ENCODE results near the gene AIFM3.
A peak's percentile ranks its signal among the peaks of the same experiment; 100 is the strongest.

AIFM3 gene

GRCh38 chr22:20975541-20976290 lies 8.7 kb downstream of the AIFM3 start:
- no peak for DNase-seq (ENCODE audit: low read depth in 2 of 2)

DNA sequence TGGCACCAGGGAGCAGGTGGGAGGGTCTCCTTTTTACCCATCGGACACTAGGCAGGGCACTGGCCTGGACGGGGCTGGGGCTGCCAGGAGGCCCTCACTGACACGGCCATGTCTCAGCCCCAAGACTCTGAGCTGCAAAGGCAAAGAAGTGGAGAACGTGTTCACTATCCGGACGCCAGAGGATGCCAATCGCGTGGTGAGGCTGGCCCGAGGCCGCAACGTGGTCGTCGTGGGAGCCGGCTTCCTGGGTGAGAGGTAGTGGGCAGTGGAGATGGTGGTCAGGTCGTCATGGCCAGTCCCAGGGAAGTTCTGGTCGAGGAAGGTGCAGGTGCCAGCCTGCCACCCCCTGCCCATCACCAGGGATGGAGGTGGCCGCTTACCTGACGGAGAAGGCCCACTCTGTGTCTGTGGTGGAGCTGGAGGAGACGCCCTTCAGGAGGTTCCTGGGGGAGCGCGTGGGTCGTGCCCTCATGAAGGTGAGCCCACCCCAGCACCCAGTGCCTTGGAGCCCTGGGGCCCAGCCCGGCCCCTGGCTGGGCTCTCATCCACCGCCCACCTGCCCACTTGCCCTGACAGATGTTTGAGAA lies 9.3 kb downstream of the AIFM3 start:
- DNase-seq (ENCODE audit: low read depth in 2 of 2): no peak

DNA sequence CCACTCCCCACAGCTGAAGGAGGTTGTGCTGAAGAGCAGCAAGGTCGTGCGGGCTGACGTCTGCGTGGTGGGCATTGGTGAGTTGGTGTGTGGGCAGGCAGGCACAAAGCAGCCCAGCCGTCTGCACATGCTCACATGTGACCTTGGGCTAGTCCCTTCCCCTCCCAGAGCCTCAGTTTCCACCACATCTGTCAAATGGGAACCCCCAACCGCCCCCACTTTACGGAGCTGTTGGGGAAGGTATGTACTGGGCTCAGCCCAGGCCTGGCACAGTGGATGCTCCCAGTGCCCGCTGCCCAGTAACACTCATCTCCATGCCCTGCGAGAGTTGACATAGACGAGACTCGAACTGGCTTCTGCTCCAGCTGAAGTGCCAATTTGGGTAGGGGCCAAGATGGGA lies 10.0 kb downstream of the AIFM3 start:
- no peak for DNase-seq (ENCODE audit: low read depth in 2 of 2)

GRCh38 chr22:20977516-20978170 lies 10.6 kb downstream of the AIFM3 start:
- no peak for DNase-seq (ENCODE audit: low read depth in 2 of 2)

GRCh38 chr22:20978419-20978818 lies 11.4 kb downstream of the AIFM3 start:
- DNase-seq (ENCODE audit: low read depth in 2 of 2): no peak

- peak; percentile 55 to 56 for DNase-seq (ENCODE audit: low read depth in 2 of 2)
Observed at GRCh38 chr22:20979243-20979809, 12.3 kb downstream of the AIFM3 start.

- no peak for DNase-seq (ENCODE audit: low read depth in 2 of 2)
Observed at GRCh38 chr22:20979940-20980453, 12.9 kb downstream of the AIFM3 start.

DNA sequence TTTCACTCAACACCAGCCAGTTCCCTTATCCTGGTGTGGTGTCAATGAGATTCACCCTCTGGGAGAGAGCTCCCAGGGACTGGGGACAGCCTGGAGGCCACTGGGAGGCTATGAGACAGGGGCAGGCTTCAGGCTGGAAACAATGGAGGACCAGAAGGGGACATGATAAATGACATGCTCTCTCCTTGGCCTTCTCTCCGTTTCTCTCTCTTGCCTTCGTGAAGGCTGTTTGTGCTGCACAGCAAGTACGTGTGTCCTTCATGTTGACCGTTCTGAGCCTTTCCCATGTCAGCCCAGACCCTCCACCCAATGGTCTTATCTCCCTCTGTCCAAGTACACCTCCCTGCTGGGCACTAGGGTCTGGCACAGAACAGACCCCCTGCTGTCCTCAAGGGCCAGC lies 13.5 kb downstream of the AIFM3 start:
- no peak for DNase-seq (ENCODE audit: low read depth in 2 of 2)

GRCh38 chr22:20980938-20981722 lies 14.1 kb downstream of the AIFM3 start:
- no peak for DNase-seq (ENCODE audit: low read depth in 2 of 2)

DNA sequence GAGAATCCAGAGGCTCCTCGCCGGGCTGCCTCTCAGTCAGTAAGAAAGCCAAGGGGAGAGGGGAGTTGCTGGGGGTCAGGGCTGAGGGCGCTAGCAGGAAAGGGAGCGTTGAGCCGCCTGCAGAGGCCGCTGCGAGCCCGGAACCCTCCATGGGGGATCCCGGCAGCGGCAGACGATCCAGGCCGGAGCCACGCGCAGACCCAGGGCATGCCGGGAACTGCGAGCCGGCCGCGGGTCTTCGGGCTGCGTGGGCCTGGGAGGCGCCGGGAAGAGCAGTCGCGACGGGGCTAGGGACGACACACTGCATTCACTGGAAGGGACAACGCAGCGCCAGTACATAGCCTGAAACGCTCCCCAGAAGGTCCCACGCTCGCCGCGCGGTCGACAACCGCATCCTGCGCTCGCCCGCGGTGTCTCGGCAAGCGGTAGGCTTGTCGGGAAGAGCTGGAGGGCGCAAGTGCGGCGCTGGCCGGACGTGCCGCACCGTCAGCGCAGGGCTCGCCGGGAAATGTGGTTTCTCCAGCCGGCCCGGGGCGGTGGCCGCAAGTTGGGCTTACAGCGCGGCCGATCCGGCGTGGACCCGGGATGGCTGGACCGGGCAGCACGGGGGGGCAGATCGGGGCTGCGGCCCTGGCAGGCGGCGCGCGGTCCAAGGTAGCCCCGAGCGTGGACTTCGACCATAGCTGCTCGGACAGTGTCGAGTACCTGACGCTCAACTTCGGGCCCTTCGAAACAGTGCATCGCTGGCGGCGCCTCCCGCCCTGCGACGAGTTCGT lies 14.9 kb downstream of the AIFM3 start, which contains the start of gene LZTR1:
LZTR1 (plus strand) TSS at position 511 of the 776 bp plus-strand sequence; CDS start at position 586, 75 bp downstream.
- peak; percentile 47 to 69 for DNase-seq (ENCODE audit: low read depth in 2 of 2)

DNA sequence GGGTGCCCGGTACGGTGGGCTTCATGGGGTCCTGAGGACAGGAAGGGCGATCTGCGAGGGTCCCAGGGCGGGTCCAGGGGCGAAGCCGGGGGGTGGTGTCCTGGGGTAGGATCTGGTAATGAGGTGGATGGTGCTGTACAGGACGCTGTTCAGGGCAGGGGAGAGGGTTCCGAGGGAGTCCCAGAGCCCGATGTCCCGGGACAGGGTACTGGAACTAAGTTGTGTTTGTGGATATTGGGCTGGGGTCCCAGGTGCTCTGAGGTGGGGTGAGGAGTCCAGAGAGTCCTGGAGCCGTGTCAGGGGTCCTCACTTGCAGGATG lies 15.5 kb downstream of the AIFM3 start:
- DNase-seq (ENCODE audit: low read depth in 2 of 2): no peak

DNA sequence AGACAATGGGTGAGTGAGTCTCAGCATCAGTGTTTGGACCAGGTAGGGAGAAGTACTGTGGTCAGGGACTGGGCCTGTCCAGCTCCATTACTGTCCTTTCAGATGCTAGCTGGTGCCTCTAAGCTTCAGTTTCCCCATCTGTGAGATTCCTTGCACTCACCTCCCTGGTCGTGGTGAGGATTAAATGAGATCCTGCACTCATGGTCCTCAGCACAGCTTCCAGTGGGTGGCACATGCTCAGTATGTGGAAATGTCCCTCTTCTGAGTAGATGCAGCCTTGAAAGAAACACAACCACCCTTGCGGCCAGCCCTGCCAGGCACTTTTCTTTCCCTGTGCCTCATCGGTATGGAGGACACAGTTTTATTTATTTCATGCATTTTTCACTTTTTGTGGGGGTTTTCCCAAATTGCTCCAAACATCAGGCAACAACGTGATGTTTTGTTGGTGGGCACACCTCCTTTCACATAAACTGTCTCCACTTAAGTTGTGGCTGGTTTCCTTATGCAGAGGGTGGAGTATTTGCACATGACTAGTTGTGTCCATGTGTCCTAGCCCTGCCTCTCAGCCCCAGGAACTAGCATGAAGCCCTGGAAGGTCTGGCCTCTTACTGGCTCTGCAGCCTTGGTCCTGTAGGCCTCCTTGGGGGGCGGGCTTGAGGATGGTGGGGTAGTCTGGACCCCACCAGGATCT lies 16.2 kb downstream of the AIFM3 start:
- DNase-seq (ENCODE audit: low read depth in 2 of 2): no peak

DNA sequence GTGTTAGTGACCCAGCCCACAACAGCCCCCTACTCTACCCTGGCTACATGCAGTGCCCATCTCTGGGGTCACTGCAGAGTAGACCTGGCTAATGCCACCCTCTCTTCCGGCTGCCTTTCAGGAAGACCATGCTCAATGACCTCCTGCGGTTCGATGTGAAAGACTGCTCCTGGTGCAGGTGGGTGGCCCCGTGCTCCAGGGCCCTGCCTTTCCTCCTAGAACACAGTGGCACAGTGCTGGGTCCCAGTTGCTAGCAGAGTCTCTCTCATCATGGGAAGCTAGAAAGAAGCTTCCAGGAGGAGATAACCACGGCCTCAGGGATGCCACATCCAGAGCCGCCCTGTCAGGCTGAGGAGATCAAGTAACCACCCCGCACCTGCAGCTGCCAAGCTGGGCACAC lies 18.7 kb downstream of the AIFM3 start:
- no peak for DNase-seq (ENCODE audit: low read depth in 2 of 2)

- DNase-seq (ENCODE audit: low read depth in 2 of 2): no peak
Observed at GRCh38 chr22:20986365-20986764, 19.3 kb downstream of the AIFM3 start.

DNA sequence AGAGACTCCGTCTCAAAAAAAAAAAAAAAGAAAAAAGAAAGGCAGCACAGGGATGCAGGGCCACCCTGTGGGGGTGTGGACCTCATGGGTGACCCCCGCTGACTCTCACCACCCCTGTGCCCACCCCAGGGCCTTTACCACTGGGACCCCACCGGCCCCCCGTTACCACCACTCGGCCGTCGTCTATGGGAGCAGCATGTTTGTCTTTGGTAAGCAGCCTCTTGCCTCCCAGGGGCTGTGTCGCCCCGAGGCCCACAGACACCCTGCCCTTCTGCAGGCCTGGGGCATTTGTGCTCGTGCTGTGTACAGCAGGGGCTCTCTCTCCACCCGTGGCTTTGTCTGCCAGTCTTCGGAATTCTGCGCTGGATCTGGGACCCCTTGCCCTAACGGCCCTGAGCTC lies 20.3 kb downstream of the AIFM3 start:
- no peak for DNase-seq (ENCODE audit: low read depth in 2 of 2)

DNA sequence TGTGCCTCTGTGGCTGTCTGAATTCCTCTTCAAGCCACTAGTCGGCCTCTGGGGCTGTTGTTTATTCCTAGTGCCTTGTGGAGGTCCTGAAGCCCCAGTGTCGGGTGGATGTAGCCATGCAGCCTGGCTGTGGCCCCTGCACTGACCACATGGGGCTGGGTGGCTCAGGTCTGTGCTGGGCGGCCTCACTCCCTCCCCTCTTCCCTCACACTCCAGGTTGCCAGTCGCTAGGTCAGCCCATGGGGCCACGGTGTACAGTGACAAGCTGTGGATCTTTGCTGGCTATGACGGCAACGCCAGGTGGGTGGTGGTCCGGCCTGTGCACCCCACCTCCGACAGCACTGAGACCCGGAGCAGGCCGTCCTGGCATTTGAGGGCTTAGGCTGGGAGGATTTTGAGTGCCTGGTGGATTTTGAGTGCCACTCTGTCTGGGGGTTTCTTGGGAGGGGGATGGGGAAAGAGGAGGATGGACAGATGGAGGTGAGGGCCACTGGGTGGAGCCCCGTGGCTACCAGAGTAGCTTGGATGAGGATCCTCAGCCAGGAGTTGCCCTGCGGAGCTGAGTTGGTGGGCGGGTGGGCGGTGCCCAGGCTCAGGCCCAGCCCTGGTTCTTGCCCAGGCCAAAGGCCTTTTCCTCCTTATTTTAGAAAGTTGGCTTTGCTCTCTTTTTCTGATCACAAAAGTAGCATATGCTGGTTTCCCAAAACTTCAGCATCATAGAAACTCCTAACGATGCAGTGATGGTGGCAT lies 21.7 kb downstream of the AIFM3 start:
- DNase-seq (ENCODE audit: low read depth in 2 of 2): no peak

DNA sequence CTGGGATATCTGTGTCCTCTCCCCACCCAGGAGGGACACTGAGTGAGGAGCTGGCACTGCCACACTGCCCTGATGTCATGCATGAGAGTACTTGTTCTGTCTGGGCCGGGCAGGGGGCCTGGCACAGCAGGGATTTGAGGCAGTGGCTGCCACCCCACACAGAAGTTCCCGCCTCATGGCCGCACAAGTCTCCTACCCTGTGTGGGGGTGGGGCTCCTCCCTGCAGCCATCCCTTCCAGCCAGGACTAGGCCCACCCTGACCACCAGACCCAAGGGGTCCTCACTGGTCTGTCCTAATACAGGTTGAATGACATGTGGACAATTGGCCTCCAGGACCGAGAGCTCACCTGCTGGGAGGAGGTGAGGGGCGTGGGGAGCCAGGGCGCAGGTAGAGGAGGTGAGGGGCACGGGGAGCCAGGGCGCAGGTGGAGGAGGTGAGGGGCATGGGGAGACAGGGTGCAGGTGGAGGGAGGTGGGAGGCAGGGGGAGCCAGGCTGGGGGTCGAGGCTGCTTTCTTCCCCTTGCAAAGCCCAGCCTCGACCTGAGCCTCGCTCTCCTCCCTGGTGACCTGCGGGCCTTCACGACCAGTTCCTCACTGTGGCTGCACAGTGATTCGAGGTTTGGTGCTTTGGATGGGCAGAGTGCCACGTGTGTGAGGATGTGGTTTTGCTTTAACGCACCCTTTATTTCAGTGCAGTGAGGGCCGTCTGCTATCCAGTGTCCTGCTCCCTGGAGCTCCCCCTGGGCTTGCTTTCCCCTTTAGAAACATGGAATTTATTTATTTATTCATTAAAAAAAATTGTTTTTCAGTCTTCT lies 22.5 kb downstream of the AIFM3 start:
- no peak for DNase-seq (ENCODE audit: low read depth in 2 of 2)
